Chondrocyte (in vitro differentiated cells): ENCODE results near the gene NSD2. TPM values are rescaled to one million over a fixed set of nuclear protein-coding genes. Genes with fewer than 3 reads are reported as not detected.

ENCODE experiments used
- microRNA-seq: library from miRNA; unstranded; fragments of <30 nt; microRNA quantifications from one replicate; pipeline ENCODE4 v1.2.0, GENCODE V29; 2020; ENCODE audit warnings: borderline number of aligned reads
- total RNA-seq: library from RNA; stranded (reverse); gene quantifications from 3 replicates; pipeline ENCODE4 v1.2.1, GENCODE V29; 2021

NSD2 gene
- total RNA-seq, 1 donor from 2014 or later: 53.5 TPM

Small RNA genes lying within 50 kb of the gene (microRNA-seq; reads per million reads assigned to microRNA genes)
- gene MIR943: not detected

Other genes with a start within 250 kb of the NSD2 start
- gene FAM53A, start 187.1 kb upstream of the NSD2 start, total RNA-seq: 6.9 to 8.0 TPM (median 7.3 TPM) in 3 replicates
- gene SLBP, start 159.1 kb upstream of the NSD2 start, total RNA-seq: 47.0 to 48.7 TPM (median 47.5 TPM) in 3 replicates
- gene TMEM129, start 150.1 kb upstream of the NSD2 start, total RNA-seq: 37.0 to 56.2 TPM (median 43.0 TPM) in 3 replicates
- 15.9 to 20.9 TPM (median 19.3 TPM) in 3 replicates for gene TACC3, start 149.9 kb upstream of the NSD2 start, total RNA-seq
- gene FGFR3, start 78.1 kb upstream of the NSD2 start, total RNA-seq: 1.3 to 4.3 TPM (median 3.4 TPM) in 3 replicates
- 39.6 to 45.2 TPM (median 41.3 TPM) in 3 replicates for gene LETM1, start 15.2 kb upstream of the NSD2 start, total RNA-seq
- 23.5 to 25.6 TPM (median 24.0 TPM) in 3 replicates for gene NELFA, start 137.6 kb downstream of the NSD2 start, total RNA-seq
- 0.53 to 1.6 TPM (median 1.6 TPM) in 3 replicates for gene NAT8L, start 187.9 kb downstream of the NSD2 start, total RNA-seq